Ascending aorta (tissue), 2 donors: Measurements from ENCODE around the gene SSTR4. TPM values are rescaled to one million over a fixed set of nuclear protein-coding genes. Genes with fewer than 3 reads are reported as not detected.

Experiments
- DNase-seq, 2 donors: peaks; one replicate each; pipeline ENCODE4 v3.0.0-alpha.2; 2019; ENCODE audit warnings: low spot score in 2 of 2
- H3K27ac ChIP-seq, 2 donors: fragments of 200-600 bp; sonication (generic); one replicate each; pipeline ENCODE4 v1.5.1; 2016 to 2017; ENCODE audit warnings: mild to moderate bottlenecking in 1 of 2
- H3K27me3 ChIP-seq: fragments of 200-600 bp; sonication (generic); one replicate; pipeline ENCODE4 v1.5.1; 2017
- H3K36me3 ChIP-seq, 2 donors: fragments of 200-600 bp; sonication (generic); one replicate each; pipeline ENCODE4 v1.5.1; 2016
- H3K4me1 ChIP-seq, 2 donors: fragments of 200-600 bp; sonication (generic); one replicate each; pipeline ENCODE4 v1.5.1; 2016 to 2017; ENCODE audit warnings: mild to moderate bottlenecking in 1 of 2
- H3K4me3 ChIP-seq, 2 donors: fragments of 200-600 bp; sonication (generic); one replicate each; pipeline ENCODE4 v1.5.1; 2016 to 2017; ENCODE audit warnings: mild to moderate bottlenecking in 1 of 2
- H3K9me3 ChIP-seq, 2 donors: fragments of 200-600 bp; sonication (generic); one replicate each; pipeline ENCODE4 v1.5.1; 2016
- CTCF ChIP-seq, 3 experiments: fragments of 200-600 bp in 2 of 3; fragments of 450-650 bp in 1 of 3; sonication (generic) in 2 of 3; IDR thresholded peaks; one replicate each; pipeline ENCODE4 v1.5.1; 2016 to 2019; ENCODE audit warnings: antibody characterized with exemption in 3 of 3, mild to moderate bottlenecking in 1 of 3, moderate library complexity in 1 of 3
- intact Hi-C: fragments of 100-400 bp; cut with DNase I; formaldehyde crosslinking; loops from one replicate; pipeline ENCODE4 v1.15.1; 2023
- total RNA-seq: library from RNA; depleted of rRNA; stranded (reverse); fragments of >200 nt; gene quantifications from one replicate; pipeline ENCODE4 v1.1.0, GENCODE V29; 2016

SSTR4 gene
- total RNA-seq, 1 donor from 2014 or later = not detected

- Histone ChIP-seq H3K27me3 (no peaks in the 10 kb centered on the region), H3K36me3 (no peaks in the 10 kb centered on the region), H3K4me3 (peak overlapping the region in 1 of 2 donors; percentile 44), H3K27ac (peak overlapping the region in 1 of 2 donors; percentile 29), H3K4me1 (peaks cover 8 to 38% of the 10 kb centered on the region in 2 donors), H3K9me3 (no peaks in the 10 kb centered on the region)
- intact Hi-C loops = no loop called here
- DNase-seq = no peak
- no peak for TF ChIP-seq CTCF (IDR thresholded peaks at IDR 0.05)
Measured at GRCh38 chr20:23081263-23081819, 46.2 kb downstream of the SSTR4 start.

- intact Hi-C loops = no loop called here
- H3K27me3 ChIP-seq = no peaks in the 10 kb centered on the region
- TF ChIP-seq CTCF (IDR thresholded peaks at IDR 0.05) = no peak
- DNase-seq = no peak
- no peaks in the 10 kb centered on the region for H3K9me3 ChIP-seq
- peak overlapping the region; percentile 90 to 99 for H3K27ac ChIP-seq
- H3K4me1 ChIP-seq = peaks cover 8 to 49% of the 10 kb centered on the region in 2 donors
- H3K4me3 ChIP-seq = peak overlapping the region; percentile 32 to 44
- no peaks in the 10 kb centered on the region for H3K36me3 ChIP-seq
Measured at GRCh38 chr20:23082846-23083552, 47.9 kb downstream of the SSTR4 start.

- peak overlapping the region; percentile 90 to 99 for H3K27ac ChIP-seq
- TF ChIP-seq CTCF (IDR thresholded peaks at IDR 0.05) = no peak
- no peaks in the 10 kb centered on the region for H3K27me3 ChIP-seq
- no peak for DNase-seq
- peaks cover 8 to 49% of the 10 kb centered on the region in 2 donors for H3K4me1 ChIP-seq
- peak overlapping the region; percentile 32 to 44 for H3K4me3 ChIP-seq
- no peaks in the 10 kb centered on the region for H3K36me3 ChIP-seq
- H3K9me3 ChIP-seq = no peaks in the 10 kb centered on the region
- intact Hi-C loops = no loop called here
Measured at GRCh38 chr20:23083553-23084220, 48.6 kb downstream of the SSTR4 start.

GRCh38 chr20:23084282-23084844 lies 49.3 kb downstream of the SSTR4 start:
- Histone ChIP-seq H3K27ac (peak overlapping the region; percentile 90 to 99), H3K4me3 (peak overlapping the region; percentile 32 to 44), H3K9me3 (no peaks in the 10 kb centered on the region), H3K4me1 (peaks cover 8 to 46% of the 10 kb centered on the region in 2 donors), H3K36me3 (no peaks in the 10 kb centered on the region), H3K27me3 (no peaks in the 10 kb centered on the region)
- intact Hi-C loops = no loop called here
- no peak for DNase-seq
- TF ChIP-seq CTCF (IDR thresholded peaks at IDR 0.05) = no peak

GRCh38 chr20:23084845-23085365 lies 49.8 kb downstream of the SSTR4 start:
- Histone ChIP-seq H3K9me3 (no peaks in the 10 kb centered on the region), H3K27me3 (no peaks in the 10 kb centered on the region), H3K27ac (peak overlapping the region; percentile 90 to 99), H3K36me3 (no peaks in the 10 kb centered on the region), H3K4me3 (peak overlapping the region; percentile 32 to 44), H3K4me1 (peaks cover 8 to 42% of the 10 kb centered on the region in 2 donors)
- DNase-seq = no peak
- TF ChIP-seq CTCF (IDR thresholded peaks at IDR 0.05) = no peak
- intact Hi-C loops = no loop called here
